Measurements from ENCODE around the gene ANGPTL1. TPM values are rescaled to one million over a fixed set of nuclear protein-coding genes. Genes with fewer than 3 reads are reported as not detected.
A peak's percentile ranks its signal among the peaks of the same experiment; 100 is the strongest.

Gene ANGPTL1, protein sequence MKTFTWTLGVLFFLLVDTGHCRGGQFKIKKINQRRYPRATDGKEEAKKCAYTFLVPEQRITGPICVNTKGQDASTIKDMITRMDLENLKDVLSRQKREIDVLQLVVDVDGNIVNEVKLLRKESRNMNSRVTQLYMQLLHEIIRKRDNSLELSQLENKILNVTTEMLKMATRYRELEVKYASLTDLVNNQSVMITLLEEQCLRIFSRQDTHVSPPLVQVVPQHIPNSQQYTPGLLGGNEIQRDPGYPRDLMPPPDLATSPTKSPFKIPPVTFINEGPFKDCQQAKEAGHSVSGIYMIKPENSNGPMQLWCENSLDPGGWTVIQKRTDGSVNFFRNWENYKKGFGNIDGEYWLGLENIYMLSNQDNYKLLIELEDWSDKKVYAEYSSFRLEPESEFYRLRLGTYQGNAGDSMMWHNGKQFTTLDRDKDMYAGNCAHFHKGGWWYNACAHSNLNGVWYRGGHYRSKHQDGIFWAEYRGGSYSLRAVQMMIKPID
- total RNA-seq, result under 0.01 and 0.22 TPM in 2 replicates

DNA sequence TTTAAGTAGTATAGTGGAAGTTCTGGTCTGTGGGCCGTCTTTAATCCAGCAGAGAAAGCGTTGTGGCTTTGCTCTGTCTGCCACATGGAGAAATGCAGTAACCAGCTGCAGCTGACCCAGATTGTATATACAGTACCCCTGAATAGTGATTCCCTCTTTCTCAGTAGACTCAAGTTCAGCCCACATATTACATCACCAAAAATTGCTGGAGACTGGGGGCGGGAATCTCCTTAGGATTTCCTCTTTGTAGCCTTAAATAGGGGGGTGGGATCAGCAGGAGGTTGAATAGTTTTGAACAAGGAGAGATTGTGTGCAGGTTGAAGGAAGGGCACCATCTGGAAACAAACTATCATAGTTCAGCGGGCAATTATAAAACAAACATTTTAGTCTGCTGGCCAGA, at the start of gene ANGPTL1:
TSS of gene ANGPTL1 (minus strand) at position 134 of the 400 bp plus-strand sequence. CDS start 5,301 bp downstream, outside the sequence.
- DNase-seq (ENCODE audit: low read depth in 2 of 2), result peak in 1 of 2 donors; percentile 42

DNA sequence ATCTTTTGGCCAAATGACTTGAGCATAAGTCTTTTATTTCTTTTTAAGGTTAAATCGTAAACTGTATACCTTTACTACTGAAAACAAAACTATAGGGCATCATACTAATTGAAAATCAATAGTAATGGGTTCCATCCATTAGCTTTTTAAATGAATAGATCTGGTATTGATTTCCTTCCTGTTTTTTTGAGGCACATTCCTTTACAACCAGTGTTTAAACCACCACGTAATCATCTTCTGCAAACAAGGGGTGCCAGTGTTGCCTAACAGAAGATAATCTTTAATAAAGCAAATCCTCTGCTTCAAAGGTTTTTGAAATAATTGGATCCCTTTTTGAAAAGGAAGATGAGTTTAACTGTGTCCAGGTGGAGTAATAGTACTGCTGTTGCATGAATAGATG, 48.7 kb upstream of the ANGPTL1 start:
- no peak for DNase-seq (ENCODE audit: low read depth in 2 of 2)

DNA sequence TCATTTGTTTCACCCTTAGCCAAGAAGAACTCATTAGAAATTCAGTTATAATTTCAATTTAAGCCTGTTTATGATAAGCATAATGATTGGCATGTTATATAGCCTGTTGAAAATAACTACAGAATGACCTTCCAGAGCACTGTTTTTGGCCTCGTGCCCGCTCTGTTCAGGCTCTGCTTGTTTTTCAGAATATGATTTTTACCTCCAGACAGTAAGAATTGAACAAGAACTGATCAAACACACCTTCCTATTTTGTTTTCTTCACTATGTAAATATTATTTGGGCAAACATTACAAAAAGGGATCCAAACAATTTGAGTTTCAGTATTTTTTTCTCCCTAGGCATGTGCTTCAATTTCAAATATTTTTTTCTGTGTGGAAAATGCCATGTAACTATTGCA, 48.1 kb upstream of the ANGPTL1 start:
- no peak for DNase-seq (ENCODE audit: low read depth in 2 of 2)

DNA sequence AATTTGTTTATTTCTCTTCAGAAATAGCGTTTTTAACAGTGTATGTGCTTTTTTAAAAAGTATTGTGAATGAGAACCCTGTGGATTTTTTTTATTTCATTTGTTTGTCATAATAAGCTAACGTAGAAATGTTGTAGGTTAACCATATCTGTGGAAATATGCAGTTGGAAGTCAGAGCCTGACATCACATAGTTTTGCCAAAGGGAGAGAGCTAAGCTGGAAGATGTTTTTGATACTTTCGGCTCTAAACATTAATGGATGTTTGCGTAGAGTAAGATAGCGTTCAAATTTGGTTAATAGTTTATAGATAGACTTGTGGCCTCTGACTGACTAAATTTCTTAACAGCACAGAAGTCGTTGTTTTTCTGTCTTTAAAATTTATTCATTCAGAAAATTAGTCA, 47.4 kb upstream of the ANGPTL1 start:
- DNase-seq (ENCODE audit: low read depth in 2 of 2), result no peak

DNA sequence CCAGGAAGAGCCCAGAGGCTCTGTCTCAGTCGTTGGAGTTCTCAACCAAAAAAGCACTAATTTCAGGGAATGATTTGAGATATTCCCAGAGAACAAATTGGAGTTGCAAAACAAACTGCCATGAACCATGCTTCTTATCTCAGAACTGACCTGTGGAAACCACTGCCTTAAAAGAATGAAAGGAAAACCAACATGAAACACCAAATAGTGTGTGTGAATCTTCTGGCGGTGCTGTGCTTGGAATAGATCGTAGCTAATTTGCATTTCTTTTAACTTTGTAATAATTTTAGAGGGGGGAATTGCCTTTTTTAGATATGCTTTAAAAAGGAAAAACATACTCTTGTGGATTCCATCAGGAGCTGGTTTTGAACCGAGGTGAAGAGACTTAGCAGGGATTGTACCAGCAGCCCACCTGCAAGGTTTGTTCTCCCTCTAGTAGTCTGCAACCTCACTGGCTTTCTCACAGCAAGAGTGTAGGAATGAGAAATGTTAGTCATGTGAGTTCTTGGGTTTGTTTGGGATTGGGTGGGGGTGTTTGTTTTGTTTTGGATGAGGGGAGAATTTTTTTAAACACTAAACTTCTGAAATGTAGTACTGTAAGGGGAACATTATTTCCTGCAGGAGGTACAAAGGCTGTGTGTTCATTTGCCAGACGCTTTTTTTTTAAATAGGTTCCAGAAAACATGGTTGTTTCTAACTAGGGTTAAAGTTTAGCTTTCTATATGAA, 45.7 kb upstream of the ANGPTL1 start:
- DNase-seq (ENCODE audit: low read depth in 2 of 2), result no peak

DNA sequence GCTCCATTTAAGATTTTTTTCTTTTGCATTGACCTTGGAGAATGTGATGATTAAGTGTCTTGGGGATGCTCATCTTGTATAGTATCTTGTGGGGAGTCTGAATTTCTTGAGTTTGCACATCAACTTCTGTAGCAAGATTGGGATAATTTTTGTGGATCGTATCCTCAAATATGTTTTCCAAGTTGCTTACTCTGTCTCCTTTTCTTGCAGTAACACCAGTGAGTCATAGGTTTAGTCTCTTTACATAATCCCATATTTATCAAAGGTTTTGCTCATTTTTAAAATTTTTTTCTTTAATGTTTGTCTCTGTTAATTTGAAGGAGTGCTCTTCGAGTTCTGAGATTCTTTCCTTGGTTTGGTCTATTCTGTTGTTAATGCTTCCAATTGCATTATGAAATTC, 41.7 kb upstream of the ANGPTL1 start:
- no peak for DNase-seq (ENCODE audit: low read depth in 2 of 2)

DNA sequence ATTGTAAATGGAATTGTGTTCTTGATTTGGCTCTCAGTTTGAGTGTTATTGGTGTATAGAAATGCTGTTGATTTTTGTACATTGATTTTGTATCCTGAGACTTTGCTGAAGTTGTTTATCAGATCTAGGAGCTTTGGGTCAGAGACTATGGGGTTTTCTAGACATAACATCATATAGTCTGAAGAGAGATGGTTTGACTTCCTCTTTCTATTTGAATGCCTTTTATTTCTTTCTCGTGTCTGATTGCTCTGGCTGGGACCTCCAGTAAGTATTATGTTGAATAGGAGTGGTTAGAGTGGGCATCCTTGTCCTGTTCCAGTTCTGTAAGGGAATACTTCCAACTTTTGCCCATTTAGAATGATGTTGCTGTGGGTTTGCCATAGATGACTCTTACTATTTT, 39.1 kb upstream of the ANGPTL1 start:
- DNase-seq (ENCODE audit: low read depth in 2 of 2), result no peak

DNA sequence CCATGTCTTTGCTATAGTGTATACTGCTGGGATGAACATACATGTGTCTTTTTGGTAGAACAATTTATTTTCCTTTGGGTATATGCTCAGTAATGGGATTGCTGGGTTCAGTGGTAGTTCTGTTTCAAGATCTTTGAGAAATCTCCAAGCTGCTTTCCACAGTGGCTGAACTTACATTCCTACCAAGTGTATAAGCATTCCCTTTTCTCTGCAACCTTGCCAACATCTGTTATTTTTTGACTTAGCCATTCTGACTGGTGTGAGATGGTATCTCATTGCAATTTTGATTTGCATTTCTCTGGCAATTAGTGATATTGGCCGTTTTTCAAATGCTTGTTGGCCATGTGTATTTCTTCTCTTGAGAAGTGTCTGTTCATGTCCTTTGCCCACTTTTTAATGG, 37.5 kb upstream of the ANGPTL1 start:
- no peak for DNase-seq (ENCODE audit: low read depth in 2 of 2)

DNA sequence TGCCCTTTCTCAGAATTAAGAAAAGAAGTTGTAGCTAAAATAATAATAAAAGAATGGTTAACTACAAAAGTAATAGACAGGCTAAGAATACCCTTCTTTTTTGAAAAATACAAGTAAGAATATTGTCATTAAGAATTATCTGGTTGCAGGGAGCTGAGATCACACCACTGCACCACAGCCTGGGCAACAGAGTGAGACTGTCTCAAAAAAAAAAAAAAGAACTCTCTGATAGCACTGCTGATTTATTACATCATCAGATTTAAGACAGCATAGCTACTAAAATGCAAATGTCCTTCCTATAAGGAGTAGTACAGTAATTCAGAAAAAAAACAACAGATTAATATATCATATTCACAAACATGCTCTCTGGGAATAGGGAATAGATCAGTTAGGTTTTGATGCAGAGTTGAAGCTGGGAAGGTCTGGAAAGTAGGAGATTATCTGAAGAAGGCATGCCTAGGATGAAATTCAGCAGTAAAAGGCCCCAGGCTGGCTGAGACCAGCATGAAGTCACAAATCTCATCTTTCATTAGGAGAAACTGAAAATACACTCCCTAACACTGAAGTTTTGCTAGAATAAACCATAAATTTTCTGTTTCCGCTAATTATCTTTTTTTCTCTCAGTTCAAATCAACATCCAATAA, 30.7 kb upstream of the ANGPTL1 start:
- DNase-seq (ENCODE audit: low read depth in 2 of 2), result no peak

DNA sequence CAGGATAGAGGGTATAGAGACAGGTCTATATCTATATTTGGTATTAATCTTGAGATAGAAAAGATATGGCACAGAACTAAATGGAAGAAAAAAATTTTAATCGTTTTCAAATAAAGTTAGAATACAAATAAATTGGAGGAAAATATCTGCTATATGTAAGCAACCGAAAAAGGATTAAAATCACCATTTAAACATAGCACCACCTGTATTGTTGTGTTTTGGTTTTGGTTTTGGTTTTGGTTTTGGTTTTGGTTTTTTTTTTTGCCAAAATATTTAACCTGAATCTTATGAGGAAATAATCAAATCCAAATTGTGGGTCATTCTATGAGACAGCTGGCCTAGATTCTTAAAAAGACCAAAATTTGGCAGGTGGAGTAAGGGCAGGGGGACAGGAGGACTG, 28.5 kb upstream of the ANGPTL1 start:
- no peak for DNase-seq (ENCODE audit: low read depth in 2 of 2)

DNA sequence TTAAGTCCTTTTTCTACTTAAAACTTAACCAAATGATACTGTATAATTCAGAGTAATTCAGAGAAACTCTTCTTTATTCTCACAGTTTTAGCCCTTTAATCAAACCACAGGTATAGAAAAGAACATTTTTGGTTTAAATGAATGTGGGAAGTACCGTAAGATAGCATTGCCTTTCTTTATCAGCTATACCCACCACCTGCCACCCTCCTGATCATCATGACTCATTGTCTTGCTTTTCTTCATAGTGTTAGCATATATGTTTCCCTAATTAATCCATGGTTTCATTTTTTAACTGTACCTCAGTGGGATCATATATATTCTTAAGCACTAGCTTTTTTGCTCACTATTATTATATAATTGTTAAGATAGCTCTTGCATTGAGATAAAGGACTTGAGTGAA, 27.5 kb upstream of the ANGPTL1 start:
- no peak for DNase-seq (ENCODE audit: low read depth in 2 of 2)

DNA sequence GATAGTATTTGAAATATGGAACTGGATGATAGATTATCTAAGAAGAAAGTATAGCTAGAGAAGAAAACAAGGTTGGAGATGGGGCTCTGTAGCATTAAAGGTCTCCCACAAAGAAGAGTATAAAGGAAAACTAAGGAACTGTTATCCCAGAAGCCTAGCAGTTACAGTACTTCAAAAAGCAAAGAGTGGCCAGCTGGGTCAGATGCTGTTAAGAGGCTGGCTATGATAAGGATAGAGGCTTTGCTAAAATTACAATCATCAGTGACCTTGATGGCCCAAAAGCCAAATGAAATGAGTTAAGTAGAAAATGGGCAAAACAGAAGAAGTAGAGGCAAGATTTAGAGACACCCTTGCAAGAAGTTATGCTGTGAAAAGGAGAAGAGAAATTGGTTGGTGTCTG, 25.1 kb upstream of the ANGPTL1 start:
- no peak for DNase-seq (ENCODE audit: low read depth in 2 of 2)

DNA sequence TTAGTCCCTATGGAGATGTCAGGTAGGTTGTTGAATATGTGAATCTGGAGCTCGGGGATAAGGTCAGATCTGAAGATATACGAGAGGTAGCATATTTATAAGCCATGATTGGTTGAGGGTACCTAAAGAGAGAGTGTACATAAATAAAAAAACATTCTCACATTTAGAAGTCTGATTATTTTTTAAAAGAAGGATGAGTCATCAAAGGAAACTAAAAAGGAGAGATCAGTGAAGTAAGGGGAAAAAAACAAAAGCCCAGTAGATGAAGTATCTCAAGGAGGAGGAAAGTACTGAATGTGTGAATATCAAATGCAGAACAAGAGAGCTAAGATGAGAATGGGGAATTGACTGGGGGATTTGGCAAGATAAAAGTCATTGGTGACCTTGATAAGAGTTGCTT, 15.7 kb upstream of the ANGPTL1 start:
- no peak for DNase-seq (ENCODE audit: low read depth in 2 of 2)

DNA sequence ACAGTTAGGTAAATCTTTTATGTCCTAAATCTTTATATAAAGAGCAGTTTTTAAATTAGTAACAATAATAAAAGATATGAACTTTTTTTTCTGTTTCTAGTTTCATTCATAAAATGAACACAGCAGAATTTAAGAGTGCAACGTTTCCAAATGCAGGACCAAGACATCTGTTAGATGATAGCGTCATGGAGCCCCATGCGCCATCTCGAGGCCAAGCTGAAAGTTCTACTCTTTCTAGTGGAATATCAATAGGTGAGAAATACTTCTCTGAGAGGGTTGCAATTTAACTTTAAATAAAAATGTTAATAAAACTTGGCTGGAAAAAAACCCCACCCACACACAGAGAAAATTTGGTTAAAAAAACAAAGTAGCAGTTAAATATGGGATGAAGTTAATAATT, 15.0 kb upstream of the ANGPTL1 start:
- no peak for DNase-seq (ENCODE audit: low read depth in 2 of 2)

DNA sequence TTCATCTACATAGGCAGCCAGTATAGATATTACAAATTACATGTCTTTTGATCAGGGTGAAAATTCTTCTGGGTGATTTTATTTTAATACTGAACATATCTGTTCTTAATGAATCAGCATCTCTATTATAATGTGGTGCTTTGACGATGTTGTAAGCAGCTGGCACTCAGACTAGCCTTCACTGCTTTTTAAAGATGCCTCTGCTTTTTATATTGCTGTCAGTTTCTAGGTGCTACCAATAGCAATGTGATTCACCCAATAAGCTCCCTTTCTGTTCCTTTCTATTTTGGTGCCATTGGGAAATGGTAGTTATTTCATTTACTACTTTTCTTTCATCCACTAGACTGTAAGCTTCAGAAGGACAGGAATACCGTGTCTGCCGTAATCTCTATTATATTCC, 11.1 kb upstream of the ANGPTL1 start:
- no peak for DNase-seq (ENCODE audit: low read depth in 2 of 2)

DNA sequence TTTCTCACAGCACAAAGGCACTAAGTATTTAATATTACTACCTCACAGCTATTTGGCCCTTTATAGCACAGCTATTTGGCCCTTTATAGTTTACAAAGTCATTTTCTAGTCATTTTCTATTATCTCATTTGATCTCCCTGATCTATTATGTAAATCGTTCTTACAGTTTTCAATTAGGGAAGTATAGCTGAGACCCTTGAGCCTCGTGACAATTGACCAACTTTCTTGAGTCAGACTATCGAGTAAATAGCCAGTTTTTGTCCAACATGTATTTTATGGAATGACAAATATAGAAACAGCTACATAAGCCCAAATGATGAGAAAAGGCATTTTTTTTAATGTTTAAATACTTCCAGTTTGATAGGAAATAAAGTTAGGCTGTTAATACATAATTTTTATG, 7.0 kb upstream of the ANGPTL1 start:
- DNase-seq (ENCODE audit: low read depth in 2 of 2), result no peak

DNA sequence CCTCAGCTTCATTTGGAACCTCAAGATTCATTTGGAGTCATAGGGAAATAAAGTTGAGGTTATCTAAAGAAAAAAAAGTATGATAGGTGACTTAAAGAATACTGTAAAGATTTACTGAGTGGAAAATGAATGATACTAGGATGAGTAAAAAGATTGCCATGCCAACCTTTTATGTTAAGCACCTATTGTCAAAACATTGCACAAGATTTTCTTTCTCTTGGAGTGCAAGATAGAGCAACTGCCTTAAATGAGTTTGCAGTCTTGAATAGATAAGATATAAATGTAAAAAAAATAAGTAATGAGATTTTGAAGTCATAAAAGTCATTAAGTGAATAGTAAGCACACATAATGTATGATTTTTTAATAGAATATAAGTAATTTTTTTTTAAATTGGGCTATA, 5.1 kb upstream of the ANGPTL1 start:
- DNase-seq (ENCODE audit: low read depth in 2 of 2), result no peak

DNA sequence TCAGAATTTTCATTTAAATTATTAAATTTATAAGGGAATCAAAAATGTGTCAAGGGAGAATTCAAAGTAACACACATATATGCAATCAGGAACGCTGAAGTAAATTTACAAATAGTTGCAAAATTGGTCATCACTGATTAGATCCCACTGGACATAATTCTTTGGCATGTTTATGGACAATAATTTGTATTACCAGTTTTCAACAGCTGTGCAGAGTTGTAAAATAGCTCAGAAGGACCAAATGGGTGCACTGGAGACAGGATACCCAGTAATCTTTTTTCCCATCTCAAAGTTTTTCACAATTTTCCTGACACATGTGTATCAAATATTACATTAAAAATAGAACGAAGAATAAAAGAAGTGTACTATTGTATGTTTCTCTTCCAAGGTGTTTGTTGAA, 4.1 kb upstream of the ANGPTL1 start:
- DNase-seq (ENCODE audit: low read depth in 2 of 2), result no peak

DNA sequence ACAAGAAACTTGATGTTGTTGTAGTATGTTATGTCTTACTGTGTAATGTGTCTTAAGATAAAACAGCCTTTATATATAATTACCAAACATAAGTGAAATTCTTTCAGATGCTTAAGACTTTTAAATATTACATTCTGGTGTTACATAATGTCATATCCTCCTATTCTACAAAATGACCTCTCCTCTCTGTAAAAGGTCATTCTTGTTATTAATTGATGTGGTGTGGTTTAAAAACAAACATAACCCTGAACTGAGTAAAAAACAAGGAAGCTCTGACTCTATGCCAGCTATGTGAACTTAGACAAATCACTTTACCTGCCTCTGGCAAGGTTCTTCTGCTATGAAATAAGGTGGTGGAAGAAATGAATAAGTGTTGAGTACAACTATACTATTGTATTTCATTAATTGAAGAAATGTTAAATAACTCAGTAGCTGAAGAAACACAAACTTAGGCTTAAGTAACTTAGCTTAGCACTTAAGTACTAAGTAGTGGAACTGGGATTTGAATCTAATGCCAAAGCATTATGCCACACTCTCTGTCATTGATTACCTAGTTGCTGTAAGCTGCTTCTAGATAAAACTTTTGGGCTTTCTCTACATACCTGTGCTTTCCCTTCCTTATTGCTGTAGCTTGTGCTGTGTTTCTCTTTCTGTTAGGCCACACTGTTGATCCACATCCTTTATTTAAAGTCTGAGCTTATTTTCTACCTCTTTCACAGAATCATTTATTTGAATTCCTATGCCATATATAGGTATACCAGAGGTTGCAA, 859 bp upstream of the ANGPTL1 start:
- DNase-seq (ENCODE audit: low read depth in 2 of 2), result peak; percentile 12 to 54

DNA sequence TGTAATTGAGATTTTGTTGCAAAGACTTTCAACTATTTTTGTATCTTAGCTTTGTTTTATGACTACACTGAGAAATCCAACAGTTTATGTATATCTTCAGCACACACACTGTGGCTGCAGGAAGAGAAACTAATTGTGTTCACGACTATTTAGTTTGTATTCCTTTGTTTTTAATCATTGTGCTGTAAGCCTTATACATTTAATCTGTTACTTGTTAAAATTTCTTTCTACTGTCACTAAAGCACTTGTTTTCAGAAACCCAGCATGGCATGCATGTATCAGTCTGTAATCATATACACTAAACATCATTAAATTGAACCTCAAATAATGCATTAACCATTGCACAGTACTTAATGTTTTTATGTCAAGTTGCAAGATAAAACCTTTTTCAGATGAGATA, 656 bp downstream of the ANGPTL1 start:
- DNase-seq (ENCODE audit: low read depth in 2 of 2), result no peak

DNA sequence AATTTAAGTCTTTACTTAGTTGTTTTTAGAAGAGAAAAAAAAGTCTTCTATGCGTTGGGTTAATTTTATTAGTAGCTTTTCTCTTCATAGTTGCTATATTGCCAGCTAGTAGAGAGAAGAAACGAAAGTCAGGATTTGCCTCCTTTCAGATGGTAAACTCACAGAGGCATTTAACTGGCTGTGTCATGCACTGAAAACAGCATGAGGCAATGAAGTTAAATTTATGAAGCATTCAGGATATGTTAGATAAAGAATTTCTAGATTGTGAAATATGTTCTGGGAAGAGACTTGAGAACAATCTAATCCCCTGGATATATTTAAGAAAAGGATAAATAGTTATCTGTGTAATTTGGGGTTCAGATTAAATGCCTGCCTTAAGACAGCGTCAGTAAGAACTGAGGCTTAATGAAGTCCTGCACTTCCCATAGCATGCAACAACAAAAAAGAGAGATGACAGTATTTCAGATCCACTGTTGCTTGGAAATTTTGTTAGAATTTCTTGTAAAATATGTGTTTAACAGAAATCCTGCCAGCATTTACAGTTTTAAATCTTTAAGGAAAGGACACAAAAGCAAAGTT, 1.7 kb downstream of the ANGPTL1 start:
- DNase-seq (ENCODE audit: low read depth in 2 of 2), result peak in 1 of 2 donors; percentile 55
